HG03139 (cell line): ENCODE data around the gene CERK.
"Not testable (repeated sequence)": the region's sequence is repeated elsewhere in the genome, so short reads cannot be mapped to it uniquely, and the experiment has no call there.

Experiments used
- ATAC-seq: cut with Tn5 transposase; IDR thresholded peaks from one replicate; pipeline ENCODE4 v1.9.1; 2021; ENCODE audit not compliant: unreplicated experiment

CERK gene

GRCh38 chr22:46734213-46734722 is 3.8 kb downstream of the CERK start:
- not testable (repeated sequence) for ATAC-seq

- ATAC-seq: no peak
These were observed 5.5 kb downstream of the CERK start for GRCh38 chr22:46732513-46732912.

- ATAC-seq: no peak
These were observed 6.0 kb downstream of the CERK start for GRCh38 chr22:46732041-46732379.

- no peak for ATAC-seq
These were observed 6.6 kb downstream of the CERK start for GRCh38 chr22:46731246-46732040.

GRCh38 chr22:46730568-46731245 is 7.3 kb downstream of the CERK start:
- no peak for ATAC-seq

DNA sequence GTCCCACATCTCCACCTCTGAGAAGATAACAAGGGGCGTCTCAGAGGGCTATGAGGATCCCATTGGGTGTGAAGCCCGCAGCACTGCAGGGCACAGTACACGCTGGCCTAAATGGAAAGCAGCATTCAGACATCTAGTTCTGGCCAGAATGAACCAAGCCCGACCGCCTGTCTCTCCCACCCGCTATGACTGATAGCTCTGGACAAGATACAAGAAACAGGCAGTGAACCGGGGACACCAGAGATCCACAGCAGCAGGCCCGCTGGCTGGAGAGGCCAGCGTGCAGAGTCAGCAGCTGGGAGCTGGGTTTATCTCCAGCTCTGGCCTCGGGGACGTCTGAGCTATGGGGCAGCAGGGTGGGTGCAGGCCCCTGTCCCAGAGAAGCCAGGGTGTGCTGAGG is 9.6 kb downstream of the CERK start:
- ATAC-seq: no peak

DNA sequence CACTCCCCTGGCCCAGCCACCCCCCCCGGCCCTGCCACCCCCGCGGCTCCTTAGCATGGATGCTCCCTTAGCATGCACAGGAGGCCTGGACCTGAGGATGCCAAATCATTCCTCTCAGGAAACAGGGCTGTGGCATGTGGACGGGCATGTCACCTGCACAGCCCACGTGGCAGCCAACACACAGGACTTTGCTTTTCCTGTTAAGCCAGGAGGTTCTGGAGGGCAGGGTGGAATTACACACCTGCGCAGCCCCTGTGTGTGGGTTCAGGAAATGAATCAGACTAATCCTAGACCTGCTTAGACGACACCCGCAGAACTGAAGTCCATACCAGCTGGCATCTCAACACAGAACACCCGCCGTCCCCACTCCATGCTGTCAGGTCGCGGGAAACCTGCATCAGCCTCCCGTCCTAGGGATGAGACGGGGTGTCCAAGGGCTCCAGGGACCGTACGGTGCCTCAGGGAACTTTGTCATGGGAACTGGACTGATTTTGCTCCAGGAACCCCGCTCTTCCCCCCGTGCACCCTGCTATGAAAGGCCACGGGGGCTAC is 10.2 kb downstream of the CERK start:
- ATAC-seq: no peak

- ATAC-seq: no peak
These were observed 11.1 kb downstream of the CERK start for GRCh38 chr22:46726986-46727317.

- no peak for ATAC-seq
These were observed 11.7 kb downstream of the CERK start for GRCh38 chr22:46726066-46726985.

GRCh38 chr22:46725096-46725495 is 13.0 kb downstream of the CERK start:
- no peak for ATAC-seq

DNA sequence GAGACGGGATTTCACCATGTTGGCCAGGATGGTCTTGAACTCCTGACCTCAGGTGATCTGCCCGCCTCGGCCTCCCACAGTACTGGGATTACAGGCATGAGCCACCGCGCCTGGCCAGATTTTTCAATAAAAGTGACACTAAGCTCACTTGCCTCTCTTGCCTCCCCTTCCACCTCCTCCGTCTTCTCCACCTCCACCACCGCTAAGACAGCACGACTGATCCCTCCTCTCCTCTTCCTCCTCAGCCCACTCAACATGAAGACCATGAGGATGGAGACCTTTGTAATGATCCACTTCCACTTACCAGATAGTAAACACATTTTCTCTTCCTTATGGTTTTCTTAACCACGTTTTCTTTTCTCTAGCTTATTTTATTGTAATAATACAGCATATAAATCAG is 14.2 kb downstream of the CERK start:
- ATAC-seq: no peak

DNA sequence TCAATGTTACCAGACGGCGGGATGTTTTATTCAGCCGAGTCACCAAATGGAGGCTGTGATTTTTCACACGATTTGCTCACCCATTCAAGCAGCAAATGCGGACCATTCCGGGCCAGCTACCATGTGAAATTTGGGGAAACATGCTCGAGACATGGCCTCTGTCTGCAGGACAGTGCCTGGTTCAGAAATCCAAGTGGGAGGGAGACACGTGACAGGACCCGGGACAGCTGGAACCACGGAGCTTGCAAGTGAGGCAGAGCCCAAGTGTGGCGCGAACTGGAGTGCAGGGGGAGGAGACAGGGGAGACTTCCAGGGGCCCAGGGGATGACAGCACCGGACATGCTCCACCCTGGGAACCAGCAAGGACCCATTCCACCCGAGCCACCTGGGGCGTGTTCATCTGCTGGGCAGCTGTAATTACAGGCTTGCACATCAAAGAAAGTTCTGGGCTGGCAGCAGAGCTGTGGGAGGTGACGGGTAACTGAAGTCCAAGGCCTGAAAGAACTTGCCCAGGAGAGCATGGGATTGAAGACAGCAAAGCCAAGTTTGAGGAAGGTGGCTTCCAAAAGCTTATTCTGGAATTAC is 16.5 kb downstream of the CERK start:
- no peak for ATAC-seq

DNA sequence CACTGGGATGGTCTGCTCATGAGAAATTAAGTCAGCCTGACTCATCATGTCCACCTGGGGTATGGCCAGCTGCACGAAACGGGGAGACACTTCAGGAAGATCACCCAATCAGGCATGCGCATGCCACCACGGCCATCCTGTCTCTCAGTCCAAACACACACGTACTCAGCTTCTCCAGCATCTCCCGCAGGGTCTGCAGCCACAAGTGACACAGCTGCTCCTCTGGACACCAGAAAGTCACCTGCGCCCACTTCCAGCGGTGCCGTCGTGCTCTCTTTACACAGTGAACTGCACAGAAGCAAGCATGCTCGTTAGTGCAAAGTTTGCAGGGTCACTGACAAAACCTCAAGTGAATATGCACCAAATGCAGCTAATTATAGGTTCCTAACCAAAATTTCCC is 18.1 kb downstream of the CERK start:
- no peak for ATAC-seq

GRCh38 chr22:46714550-46714949 is 23.5 kb downstream of the CERK start:
- ATAC-seq: no peak

GRCh38 chr22:46712288-46712687 is 25.8 kb downstream of the CERK start:
- no peak for ATAC-seq

GRCh38 chr22:46710806-46711205 is 27.2 kb downstream of the CERK start:
- no peak for ATAC-seq

- no peak for ATAC-seq
These were observed 29.2 kb downstream of the CERK start for GRCh38 chr22:46708766-46709330.

DNA sequence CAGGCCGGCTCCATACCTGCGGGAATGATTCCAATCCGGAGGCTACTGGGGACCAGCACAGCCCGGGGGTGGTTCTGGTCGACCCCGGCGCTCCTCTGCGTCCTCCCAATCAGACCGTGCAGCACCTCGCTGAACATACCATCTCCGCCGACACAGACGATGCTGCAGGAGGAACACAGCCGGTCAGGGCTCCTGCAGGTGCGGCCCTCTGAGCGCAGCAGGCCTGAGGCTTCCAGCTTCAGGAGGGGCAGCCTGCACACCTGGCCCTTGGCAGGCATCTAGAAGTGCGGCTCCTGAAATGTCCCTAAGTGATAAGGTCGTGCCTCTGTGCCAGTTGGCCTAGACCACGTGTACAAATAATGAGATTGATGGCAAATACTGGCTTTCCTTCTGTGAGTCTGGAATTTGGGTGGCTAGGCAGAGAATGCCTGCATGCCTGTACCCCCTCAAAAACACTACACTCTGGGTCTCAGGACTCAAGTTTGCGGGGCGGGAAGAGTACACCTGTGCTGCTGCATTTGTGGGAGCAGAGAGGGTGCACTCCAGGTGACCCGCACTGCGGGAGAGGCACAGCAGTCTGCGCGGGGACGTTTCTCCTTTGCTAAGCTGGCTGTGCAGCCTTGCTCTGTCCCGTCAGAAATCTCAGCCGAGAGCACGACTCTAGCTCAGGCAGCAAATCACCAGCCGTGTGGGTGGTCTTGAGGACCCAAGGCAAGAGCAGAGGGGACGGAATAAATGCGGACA is 30.1 kb downstream of the CERK start:
- no peak for ATAC-seq

GRCh38 chr22:46707305-46707704 is 30.7 kb downstream of the CERK start:
- no peak for ATAC-seq

- ATAC-seq: no peak
These were observed 32.0 kb downstream of the CERK start for GRCh38 chr22:46706060-46706459.
